ENCODE results near the gene MARF1.

The MARF1 gene

DNA sequence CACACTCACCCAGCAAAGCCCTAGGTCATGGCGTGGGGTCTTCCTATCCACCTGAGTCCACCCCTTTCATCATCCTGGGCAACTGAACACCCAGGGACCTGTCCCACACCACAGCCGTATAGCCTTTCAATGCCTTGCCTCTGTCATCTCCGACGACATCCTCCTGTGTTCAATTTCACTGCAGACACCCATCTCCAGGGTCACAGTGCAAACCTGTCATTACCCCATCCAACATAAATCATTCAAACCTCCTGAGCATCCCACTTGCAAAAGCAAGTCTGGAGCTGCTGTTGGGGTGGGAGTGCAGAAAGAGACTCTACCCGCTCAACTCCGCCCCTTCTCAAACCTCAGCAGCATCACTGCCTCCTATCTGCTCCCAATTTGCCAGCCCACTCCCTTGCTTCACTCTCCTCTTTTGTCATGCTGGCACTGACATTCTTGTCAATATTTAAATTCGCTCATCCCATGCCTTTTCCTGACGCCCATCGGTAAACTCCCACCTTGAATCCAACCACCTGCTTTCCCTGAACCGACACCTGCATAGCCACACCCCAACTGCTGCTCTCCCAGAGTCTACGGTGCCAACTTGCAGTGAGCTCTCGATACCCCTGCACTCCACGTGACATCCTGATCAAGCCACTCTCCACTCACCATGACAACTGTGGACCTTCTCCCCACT lies 37.0 kb downstream of the MARF1 start:
- no peaks in the 10 kb centered on the region for H3K9me3 Mint-ChIP-seq
- H3K27me3 Mint-ChIP-seq = no peaks in the 10 kb centered on the region
- H3K4me1 Mint-ChIP-seq = peaks cover 16 to 18% of the 10 kb centered on the region in 2 donors
- DNase-seq = no peak
- peaks cover 54 to 68% of the 10 kb centered on the region in 2 donors for H3K36me3 Mint-ChIP-seq
- ATAC-seq (replicated peaks) = no peak
- H3K27ac Mint-ChIP-seq = peak overlapping the region; percentile 88
- H3K4me3 Mint-ChIP-seq = no peak overlapping the region

DNA sequence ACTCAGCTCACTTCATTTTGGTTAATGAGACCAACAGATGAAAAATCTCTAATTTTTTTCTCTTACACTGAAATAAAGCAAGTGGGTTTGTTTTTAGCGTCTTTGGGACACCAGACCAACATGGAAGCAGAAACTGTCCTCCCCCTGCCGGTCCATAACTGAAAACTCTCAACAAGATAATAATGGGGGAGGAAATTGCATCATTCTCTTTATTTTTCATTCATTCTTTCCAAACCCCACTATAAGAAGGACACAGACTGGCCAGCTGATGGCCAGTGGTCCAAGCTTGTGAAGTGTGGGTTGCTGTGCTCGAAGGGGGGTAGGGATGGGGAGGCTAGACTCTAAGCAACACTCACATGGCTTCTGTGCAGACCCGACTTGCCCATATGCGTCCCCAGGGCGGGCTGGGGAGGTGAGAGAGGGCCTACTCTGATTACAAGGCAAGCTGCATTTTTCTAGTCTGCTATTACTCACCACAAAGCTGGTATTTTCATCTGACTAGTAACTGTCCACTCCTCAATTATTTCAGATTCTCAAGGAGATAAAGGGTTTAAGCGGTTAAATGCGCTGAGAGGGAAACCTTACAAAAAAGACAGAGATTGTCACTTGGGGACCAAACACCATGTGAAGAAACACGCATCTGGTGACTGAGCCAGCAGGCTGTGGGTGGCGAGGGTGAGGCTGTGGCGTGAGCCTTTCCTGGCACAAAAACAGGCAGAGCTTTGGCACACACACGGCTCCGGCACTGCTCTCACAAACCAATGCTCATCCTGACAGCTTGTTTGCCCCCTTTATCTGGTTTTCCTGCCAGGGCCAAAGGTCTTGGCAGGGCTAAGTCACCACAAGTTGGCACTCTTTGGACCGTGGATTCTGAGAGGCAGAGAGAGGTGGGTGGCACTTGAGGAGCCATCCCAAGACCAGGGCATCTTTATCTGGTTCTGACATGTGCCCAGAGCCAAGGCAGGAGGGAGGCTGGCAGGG lies 38.2 kb downstream of the MARF1 start:
- no peaks in the 10 kb centered on the region for H3K27me3 Mint-ChIP-seq
- H3K36me3 Mint-ChIP-seq = peaks cover 56 to 68% of the 10 kb centered on the region in 2 donors
- ATAC-seq (replicated peaks) (no peak), DNase-seq (no peak)
- no peak overlapping the region for H3K4me3 Mint-ChIP-seq
- no peak overlapping the region for H3K27ac Mint-ChIP-seq
- H3K9me3 Mint-ChIP-seq = no peaks in the 10 kb centered on the region
- H3K4me1 Mint-ChIP-seq = peaks cover 19 to 28% of the 10 kb centered on the region in 2 donors

DNA sequence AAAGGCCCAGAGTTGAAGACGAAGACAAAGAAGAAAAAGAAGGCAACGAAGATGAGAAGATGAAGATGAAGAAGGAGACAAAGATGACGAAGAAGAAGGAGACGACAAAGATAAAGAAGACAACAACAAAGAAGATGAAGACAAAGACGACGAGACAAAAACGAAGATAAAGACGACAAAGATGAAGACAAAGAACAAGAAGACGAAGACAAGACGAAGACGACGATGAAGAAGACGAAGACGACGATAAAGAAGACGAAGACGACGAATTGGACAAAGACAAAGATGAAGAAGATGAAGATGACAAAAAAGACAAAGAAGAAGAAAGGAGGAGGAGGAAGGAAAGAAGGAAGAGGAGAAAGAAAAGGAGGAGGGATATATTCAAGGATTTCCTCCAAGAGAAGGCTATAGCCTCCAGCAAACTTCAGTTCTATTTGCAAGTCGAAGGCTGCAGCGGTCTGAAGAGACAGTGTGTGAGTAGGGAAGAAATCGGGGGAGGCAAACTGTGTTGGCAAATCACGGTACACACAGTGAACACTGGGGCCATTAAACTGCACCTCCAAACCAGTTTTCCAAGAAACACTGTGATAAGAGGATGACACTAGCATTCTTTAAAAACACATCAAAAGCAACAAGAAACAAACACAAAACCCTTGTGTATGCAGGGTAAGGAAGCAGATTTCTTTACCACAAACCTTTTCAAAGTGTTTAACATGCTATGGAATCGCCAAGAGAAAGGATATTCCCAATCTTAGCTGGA lies 40.5 kb downstream of the MARF1 start:
- no peaks in the 10 kb centered on the region for H3K9me3 Mint-ChIP-seq
- H3K4me3 Mint-ChIP-seq = no peak overlapping the region
- no peak for ATAC-seq (replicated peaks)
- DNase-seq = no peak
- peaks cover 60 to 67% of the 10 kb centered on the region in 2 donors for H3K36me3 Mint-ChIP-seq
- peaks cover 25 to 44% of the 10 kb centered on the region in 2 donors for H3K4me1 Mint-ChIP-seq
- H3K27ac Mint-ChIP-seq = no peak overlapping the region
- no peaks in the 10 kb centered on the region for H3K27me3 Mint-ChIP-seq

DNA sequence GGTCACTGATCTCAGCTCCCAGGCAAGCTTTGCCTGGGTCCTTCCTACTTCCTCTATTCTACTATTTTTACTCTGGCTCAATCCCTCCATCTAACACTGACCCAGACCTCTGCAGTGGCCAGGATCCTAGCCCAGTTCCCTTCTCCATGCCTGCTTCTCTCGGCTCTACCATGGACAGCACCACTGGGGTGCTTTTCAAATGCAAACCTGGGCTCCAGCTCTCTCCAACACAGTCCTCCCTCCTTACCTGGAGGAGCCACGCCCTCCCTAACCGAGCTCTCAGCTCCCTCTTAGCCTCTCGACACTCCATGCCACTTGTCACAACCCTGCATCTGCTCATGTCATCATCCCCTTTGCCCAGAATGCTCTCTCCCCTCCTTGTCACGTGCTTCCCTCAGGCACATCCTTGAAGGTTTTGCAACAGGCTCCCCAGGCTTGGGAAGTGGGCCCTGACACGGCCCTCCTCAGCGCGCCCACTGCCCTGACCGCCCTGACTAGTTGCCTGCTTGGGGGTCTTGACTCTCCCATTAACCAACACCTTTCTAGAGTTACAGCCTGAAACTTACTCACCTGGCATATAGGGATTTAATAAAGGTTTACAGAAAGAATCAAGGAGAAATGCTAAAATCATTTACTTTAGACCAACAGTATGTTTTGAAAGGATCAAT lies 41.6 kb downstream of the MARF1 start:
- Mint-ChIP-seq H3K36me3 (peaks cover 53 to 61% of the 10 kb centered on the region in 2 donors), H3K27ac (peak overlapping the region; percentile 76), H3K4me3 (no peak overlapping the region), H3K4me1 (peaks cover 22 to 36% of the 10 kb centered on the region in 2 donors), H3K27me3 (no peaks in the 10 kb centered on the region), H3K9me3 (no peaks in the 10 kb centered on the region)
- DNase-seq = no peak
- no peak for ATAC-seq (replicated peaks)

DNA sequence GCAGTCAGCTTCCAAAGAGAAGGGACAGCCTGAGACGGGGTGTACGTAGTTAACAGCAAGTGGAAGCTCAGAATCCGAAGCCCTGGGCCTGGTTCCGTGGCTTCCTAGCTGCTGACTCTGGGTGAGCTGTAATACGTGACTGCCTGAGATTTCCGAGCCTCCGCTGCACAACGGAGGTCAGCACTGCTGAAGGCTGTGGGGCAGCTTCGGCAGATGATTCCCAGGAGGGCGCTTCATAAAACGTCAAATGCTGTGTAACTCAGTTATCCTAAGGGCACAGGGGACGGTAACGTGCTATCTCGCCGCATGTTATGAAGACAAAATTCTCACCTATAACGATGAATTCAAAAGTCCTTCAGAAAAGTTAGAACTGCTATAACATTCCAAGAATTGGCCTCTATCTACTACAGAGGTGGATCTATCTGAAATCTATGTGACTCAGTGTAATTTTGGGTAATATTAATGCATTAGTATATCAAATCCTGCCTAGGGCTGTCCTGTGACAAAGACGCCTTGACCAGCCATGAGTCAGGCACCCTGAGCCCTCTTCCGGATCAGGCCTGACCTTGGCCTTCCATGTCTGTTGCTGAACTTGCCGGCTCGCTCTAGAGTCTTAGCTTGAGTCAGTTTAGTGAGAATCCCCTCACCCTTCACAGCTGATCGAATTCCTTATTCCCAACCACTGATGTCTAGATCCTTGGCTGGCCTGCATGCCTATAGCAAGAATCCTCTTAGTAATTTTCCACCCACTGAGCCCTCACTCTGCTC lies 43.5 kb downstream of the MARF1 start:
- ATAC-seq (replicated peaks) (no peak), DNase-seq (no peak)
- Mint-ChIP-seq H3K27me3 (no peaks in the 10 kb centered on the region), H3K4me3 (no peak overlapping the region), H3K36me3 (peaks cover 59 to 68% of the 10 kb centered on the region in 2 donors), H3K27ac (peak overlapping the region; percentile 81), H3K9me3 (no peaks in the 10 kb centered on the region), H3K4me1 (peaks cover 22 to 43% of the 10 kb centered on the region in 2 donors)

DNA sequence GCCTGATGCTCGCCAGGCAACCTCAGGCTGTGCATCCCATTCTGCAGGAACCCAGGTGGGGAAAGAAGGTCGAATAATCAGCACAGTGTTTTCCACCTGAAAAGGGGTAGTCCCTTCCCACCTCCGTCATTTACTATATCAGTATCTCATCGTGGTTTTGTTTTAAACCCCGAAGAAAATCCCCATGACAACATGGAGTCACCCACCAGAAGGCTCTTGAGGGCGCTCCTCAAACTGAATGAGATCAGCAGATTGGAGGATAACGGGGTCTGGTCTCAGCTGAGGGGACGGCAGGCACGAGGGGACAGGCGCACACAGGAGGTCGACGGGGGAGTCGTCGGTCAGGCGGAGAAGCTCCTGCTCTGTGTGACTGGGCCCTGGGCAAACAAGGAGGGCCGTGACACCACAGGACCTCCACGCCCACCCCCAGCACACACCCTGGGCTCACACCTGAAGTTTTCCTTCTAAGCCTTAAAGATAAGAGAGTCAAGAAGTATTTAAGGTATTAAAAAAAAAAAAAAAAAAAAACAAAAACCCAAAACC lies 44.2 kb downstream of the MARF1 start:
- peaks cover 23 to 50% of the 10 kb centered on the region in 2 donors for H3K4me1 Mint-ChIP-seq
- no peaks in the 10 kb centered on the region for H3K27me3 Mint-ChIP-seq
- H3K4me3 Mint-ChIP-seq = peak overlapping the region; percentile 18 to 39
- peaks cover 62 to 71% of the 10 kb centered on the region in 2 donors for H3K36me3 Mint-ChIP-seq
- no peaks in the 10 kb centered on the region for H3K9me3 Mint-ChIP-seq
- peak; percentile 27 for DNase-seq
- peak overlapping the region; percentile 97 for H3K27ac Mint-ChIP-seq
- ATAC-seq (replicated peaks) = peak; percentile 81 to 91

DNA sequence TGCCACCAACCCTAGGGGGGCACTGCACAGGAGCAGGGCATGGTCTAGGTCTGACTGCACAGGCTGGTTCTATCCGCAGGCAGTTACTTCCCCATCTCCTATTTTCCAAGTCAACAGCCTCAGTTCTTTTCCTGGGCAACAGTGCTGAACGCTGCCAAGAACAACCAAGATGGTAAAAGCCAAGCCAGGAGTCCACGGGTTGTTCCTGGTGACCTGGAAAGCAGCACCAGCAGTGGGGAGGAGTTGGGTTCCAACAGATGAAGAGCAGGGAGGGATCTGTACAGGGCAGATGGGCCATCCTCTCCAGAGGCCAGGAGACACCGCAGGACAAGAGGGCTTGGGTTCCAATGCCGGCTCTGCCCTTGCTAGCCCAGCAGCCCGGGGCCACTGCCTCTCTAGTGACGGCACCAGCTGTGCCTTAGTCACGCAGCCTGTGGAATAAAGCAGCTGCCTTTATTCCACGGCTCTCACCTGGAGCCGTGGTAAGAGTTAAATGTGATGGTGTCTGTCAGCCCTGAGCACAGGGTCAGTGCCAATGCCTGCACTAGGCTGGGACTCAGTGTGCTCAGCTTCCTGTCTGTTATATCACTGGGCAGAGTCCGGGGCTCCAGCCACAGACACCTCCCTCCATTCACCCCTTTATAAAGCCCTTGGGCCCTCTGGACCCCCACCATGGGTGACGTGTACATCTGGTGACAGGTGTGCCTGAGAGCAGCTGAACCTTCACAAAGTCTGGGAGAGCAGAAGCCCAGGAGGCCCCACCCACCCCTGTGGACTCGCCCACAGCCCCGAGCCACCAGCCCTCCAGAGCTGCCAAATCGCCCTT lies 44.9 kb downstream of the MARF1 start:
- Mint-ChIP-seq H3K4me3 (no peak overlapping the region), H3K27me3 (no peaks in the 10 kb centered on the region), H3K9me3 (no peaks in the 10 kb centered on the region), H3K27ac (peak overlapping the region; percentile 97), H3K36me3 (peaks cover 58 to 70% of the 10 kb centered on the region in 2 donors), H3K4me1 (peaks cover 28 to 57% of the 10 kb centered on the region in 2 donors)
- DNase-seq = no peak
- peak in 1 of 2 donors; percentile 26 for ATAC-seq (replicated peaks)

DNA sequence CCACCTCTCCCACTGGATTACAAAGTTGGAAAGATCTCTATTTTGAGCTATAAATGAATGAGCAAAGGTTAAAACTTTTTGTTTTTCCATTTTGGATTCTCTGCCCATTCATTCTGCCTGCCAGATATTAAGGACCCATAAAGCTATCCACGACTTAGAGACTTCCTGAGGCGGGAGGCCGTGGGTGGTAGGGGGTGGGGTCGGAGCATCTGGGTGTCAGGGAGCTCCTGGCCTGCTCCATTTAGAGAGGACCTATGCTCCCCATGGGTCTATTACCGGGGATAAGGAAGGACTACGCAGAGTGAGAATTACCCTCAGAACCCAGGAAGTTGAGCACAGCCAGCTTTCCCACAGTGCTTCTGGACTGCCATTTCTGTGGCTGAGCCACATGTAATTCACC lies 45.8 kb downstream of the MARF1 start:
- H3K9me3 Mint-ChIP-seq = no peaks in the 10 kb centered on the region
- DNase-seq = no peak
- no peak overlapping the region for H3K4me3 Mint-ChIP-seq
- H3K27me3 Mint-ChIP-seq = no peaks in the 10 kb centered on the region
- peaks cover 59 to 72% of the 10 kb centered on the region in 2 donors for H3K36me3 Mint-ChIP-seq
- peak overlapping the region; percentile 83 for H3K27ac Mint-ChIP-seq
- peaks cover 33 to 66% of the 10 kb centered on the region in 2 donors for H3K4me1 Mint-ChIP-seq
- ATAC-seq (replicated peaks) = no peak

DNA sequence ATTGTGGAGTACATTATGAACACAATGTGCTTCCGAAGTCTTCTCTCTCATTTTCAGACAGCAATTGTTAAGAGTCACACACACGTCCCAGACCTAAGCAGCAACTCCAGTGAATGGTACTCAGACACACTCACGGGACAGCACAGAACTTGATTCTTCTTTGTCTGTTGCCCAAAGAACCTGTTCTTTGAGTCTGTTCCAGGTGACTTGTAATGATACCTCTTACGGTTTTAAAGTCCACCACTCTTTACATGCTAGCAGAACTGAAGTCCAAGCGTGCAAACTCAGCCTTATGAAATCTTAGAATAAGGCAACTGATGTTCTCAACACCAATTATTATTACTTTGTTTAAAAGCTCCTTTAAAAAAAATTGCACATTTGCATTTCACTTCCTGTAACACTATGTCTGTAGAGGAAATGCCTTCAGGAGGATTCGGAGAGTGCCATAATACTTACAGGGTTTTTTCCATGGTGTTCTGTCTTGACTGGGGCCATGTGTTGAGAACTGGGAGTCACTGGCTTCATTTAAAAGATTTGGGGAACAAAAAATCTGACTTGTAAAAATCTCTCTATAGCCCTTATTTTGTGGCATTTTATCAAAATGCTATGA lies 48.1 kb downstream of the MARF1 start:
- ATAC-seq (replicated peaks) (no peak), DNase-seq (no peak)
- peaks cover 33 to 73% of the 10 kb centered on the region in 2 donors for H3K4me1 Mint-ChIP-seq
- no peak overlapping the region for H3K4me3 Mint-ChIP-seq
- no peaks in the 10 kb centered on the region for H3K27me3 Mint-ChIP-seq
- H3K36me3 Mint-ChIP-seq = peaks cover 42 to 64% of the 10 kb centered on the region in 2 donors
- H3K9me3 Mint-ChIP-seq = no peaks in the 10 kb centered on the region
- H3K27ac Mint-ChIP-seq = peak overlapping the region; percentile 63

DNA sequence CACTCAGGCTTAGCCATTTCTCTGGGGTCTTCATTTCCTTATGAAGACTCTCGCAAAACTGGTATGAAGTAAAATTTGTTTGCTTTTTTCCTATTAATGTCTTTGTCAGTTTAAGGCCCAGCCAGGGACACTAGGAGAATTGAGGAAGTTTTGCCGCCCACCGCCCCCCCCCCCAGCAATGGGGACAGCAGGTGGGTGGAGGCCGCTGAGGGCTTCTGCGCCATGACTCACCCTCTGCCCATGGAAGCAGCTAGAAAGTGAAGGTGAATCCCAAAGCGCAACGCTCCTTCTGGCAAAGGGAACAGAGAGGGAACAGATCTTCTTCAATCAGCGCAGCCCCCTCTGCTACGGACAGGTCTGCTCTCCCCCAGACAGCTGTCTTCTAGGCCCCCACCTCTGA lies 49.7 kb downstream of the MARF1 start:
- Mint-ChIP-seq H3K4me3 (no peak overlapping the region), H3K9me3 (no peaks in the 10 kb centered on the region), H3K4me1 (peaks cover 34 to 71% of the 10 kb centered on the region in 2 donors), H3K27ac (peak overlapping the region; percentile 62), H3K36me3 (peaks cover 46 to 69% of the 10 kb centered on the region in 2 donors), H3K27me3 (no peaks in the 10 kb centered on the region)
- no peak for DNase-seq
- ATAC-seq (replicated peaks) = no peak

DNA sequence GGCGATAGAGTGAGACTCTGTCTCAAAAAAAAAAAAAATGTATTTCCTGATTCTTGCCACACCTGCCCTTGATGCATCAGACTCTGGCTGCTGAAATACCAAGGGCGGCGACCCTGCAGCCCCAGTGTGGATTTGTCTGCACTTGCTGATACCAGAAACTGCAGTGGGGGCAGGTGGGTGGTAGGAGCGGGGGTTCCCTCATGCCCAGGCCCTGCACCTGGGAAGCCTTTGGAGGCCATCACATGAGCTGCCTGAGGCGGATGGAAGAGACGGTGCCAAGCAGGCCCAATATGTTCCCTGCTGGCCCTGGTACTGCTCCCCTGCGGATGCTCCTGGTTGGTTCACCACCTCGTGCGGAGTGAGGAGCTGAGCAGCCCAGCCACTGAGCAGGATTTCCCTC lies 50.6 kb downstream of the MARF1 start:
- peak; percentile 5 for DNase-seq
- no peaks in the 10 kb centered on the region for H3K27me3 Mint-ChIP-seq

More for the DNA sequence above, 50.6 kb downstream of the MARF1 start:
- Mint-ChIP-seq H3K4me1 (peaks cover 30 to 65% of the 10 kb centered on the region in 2 donors), H3K27ac (peak overlapping the region; percentile 65), H3K4me3 (peak overlapping the region in 1 of 2 donors; percentile 30), H3K36me3 (peaks cover 51 to 72% of the 10 kb centered on the region in 2 donors), H3K9me3 (no peaks in the 10 kb centered on the region)
- no peak for ATAC-seq (replicated peaks)

All from stimulated activated naive B cell treated with anti-CD40 and anti-IgM and Interleukin-4, amounts not matched to agents 10 μg/mL and 1 μg/mL and 100 μg/mL, for 72 hours (primary cell).